ENCODE results near the gene SCAPER.

DNA sequence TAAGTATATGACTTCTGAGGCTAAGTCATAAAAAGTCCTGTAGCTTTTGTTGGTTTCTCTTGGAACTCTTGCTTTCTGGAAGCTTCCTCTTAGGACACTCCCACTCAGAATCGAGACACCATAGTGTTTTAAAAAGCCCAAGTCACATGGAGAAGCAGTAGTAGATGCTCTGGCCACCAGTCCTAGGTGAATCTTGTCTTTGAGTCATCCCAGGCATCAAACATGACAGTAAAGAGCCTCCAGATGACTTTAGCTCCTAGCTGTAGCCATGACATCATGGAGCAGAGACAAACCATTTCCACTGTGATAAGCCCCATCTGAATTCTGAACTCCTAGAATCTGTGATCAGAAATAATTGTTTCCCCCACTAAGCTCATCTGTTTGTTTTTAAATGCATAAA, 526.4 kb downstream of the SCAPER start:
- no peak for TF ChIP-seq POLR2A (IDR thresholded peaks at IDR 0.05)
- TF ChIP-seq, protein P1, sequence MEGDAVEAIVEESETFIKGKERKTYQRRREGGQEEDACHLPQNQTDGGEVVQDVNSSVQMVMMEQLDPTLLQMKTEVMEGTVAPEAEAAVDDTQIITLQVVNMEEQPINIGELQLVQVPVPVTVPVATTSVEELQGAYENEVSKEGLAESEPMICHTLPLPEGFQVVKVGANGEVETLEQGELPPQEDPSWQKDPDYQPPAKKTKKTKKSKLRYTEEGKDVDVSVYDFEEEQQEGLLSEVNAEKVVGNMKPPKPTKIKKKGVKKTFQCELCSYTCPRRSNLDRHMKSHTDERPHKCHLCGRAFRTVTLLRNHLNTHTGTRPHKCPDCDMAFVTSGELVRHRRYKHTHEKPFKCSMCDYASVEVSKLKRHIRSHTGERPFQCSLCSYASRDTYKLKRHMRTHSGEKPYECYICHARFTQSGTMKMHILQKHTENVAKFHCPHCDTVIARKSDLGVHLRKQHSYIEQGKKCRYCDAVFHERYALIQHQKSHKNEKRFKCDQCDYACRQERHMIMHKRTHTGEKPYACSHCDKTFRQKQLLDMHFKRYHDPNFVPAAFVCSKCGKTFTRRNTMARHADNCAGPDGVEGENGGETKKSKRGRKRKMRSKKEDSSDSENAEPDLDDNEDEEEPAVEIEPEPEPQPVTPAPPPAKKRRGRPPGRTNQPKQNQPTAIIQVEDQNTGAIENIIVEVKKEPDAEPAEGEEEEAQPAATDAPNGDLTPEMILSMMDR (IDR thresholded peaks at IDR 0.05), result no peak
